ENCODE measurements around the gene ARAP1. TPM values are rescaled to one million over a fixed set of nuclear protein-coding genes. Genes with fewer than 3 reads are reported as not detected.

Gene ARAP1
- total and polyA plus RNA-seq, 2 of the 8 experiments (the other 6 are each of a cell fraction or from before 2014, with no cell fraction given) = 25.7 to 61.6 TPM

DNA sequence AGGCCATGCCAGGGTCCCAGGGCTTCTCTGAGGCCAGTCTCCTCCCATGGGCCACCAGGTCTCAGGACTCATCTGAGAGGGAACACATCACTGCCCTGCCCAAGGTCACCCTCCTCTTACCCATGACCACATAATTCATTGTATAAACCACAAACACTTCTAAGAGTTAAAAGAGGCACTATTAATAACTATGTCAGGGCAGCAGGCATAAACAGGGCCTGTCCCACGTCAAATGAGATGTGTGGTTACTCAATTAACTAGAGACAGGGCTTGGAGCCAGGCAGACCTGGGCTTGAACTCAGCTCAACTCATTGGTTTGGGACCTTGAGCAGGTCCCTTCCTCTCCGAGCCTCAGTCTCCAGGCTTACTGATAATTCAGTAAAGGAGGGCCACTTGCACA lies 33.1 kb downstream of the ARAP1 start (continued):
- no peak for TF ChIP-seq RNF2 (IDR thresholded peaks at IDR 0.05; ENCODE audit: borderline replicate concordance, low read depth, low read length, missing control alignments, poor library complexity, severe bottlenecking)

Data from H1 (cell line).